Spleen (tissue), 11 donors: Measurements from ENCODE around the gene PIGU. TPM values are rescaled to one million over a fixed set of nuclear protein-coding genes. Genes with fewer than 3 reads are reported as not detected.

Experiments used
- DNase-seq: peaks from one replicate; pipeline ENCODE4 v3.0.0-alpha.2; 2020
- H3K27ac ChIP-seq, 8 donors: fragments of 200-600 bp; sonication (generic) in 7 of 8; 1 replicate in 4 of 8; 2 replicates in 4 of 8; pipeline versions ENCODE4 v1.5.0 to v1.8.0; 2016 to 2021; ENCODE audit warnings: inconsistent platforms in 4 of 8, mild to moderate bottlenecking in 4 of 8, moderate library complexity in 1 of 8
- H3K27me3 ChIP-seq, 7 donors: fragments of 200-600 bp; sonication (generic) in 6 of 7; replicated peaks in 1 of 7; 1 replicate in 4 of 7; 2 replicates in 3 of 7; pipeline versions ENCODE4 v1.5.0 to v1.8.0; 2016 to 2021; ENCODE audit warnings: inconsistent platforms in 3 of 7, mild to moderate bottlenecking in 1 of 7
- H3K36me3 ChIP-seq, 6 donors: fragments of 200-600 bp; sonication (generic) in 5 of 6; 1 replicate in 4 of 6; 2 replicates in 2 of 6; pipeline versions ENCODE4 v1.5.0 to v1.8.0; 2016 to 2021; ENCODE audit warnings: inconsistent platforms in 2 of 6
- H3K4me1 ChIP-seq, 6 donors: fragments of 200-600 bp; sonication (generic) in 5 of 6; 1 replicate in 3 of 6; 2 replicates in 3 of 6; pipeline versions ENCODE4 v1.5.0 to v1.8.0; 2016 to 2021; ENCODE audit warnings: inconsistent platforms in 3 of 6
- H3K4me3 ChIP-seq, 8 donors: fragments of 200-600 bp; sonication (generic) in 7 of 8; 1 replicate in 4 of 8; 2 replicates in 4 of 8; pipeline versions ENCODE4 v1.5.0 to v1.8.0; 2016 to 2021; ENCODE audit warnings: inconsistent platforms in 4 of 8, mild to moderate bottlenecking in 4 of 8, moderate library complexity in 2 of 8
- H3K9me3 ChIP-seq, 8 donors: fragments of 200-600 bp; sonication (generic) in 7 of 8; 1 replicate in 4 of 8; 2 replicates in 4 of 8; pipeline versions ENCODE4 v1.5.0 to v1.8.0; 2016 to 2021; ENCODE audit warnings: inconsistent platforms in 4 of 8
- POLR2A ChIP-seq, 3 donors: fragments of 450-650 bp; IDR thresholded peaks; one replicate each; pipeline ENCODE4 v1.5.1; 2017; ENCODE audit warnings: antibody characterized with exemption in 3 of 3, mild to moderate bottlenecking in 1 of 3
- POLR2AphosphoS5 ChIP-seq, 3 donors: sonication (generic); formaldehyde crosslinking; IDR thresholded peaks; one replicate each; pipeline ENCODE4 v1.5.1; 2017; ENCODE audit warnings: antibody characterized with exemption in 3 of 3
- WGBS, 5 donors: extraction: QIAGEN DNeasy Blood & Tissue Kit in 3 of 5; methylation state at CpG; one replicate each; pipeline versions ENCODE4 v1.1.5 to v1.1.7; 2013 to 2018; 5-methylcytosine and 5-hydroxymethylcytosine counted together
- intact Hi-C: fragments of 100-400 bp; cut with DNase I; formaldehyde crosslinking; loops from one replicate; pipeline ENCODE4 v1.15.0; 2023; ENCODE audit warnings: low total_unique reads
- polyA plus RNA-seq, 3 donors: library from polyadenylated mRNA; stranded (reverse); fragments of 200-250 nt; gene quantifications; one replicate each; pipeline ENCODE4 v1.2.1, GENCODE V29; 2013
- total RNA-seq, 7 donors: library from RNA; depleted of rRNA in 3 of 7; stranded (reverse); fragments of >200 nt in 3 of 7; fragmentation: NEBNext Ultra II Directional in 4 of 7; extraction: Animal tissue kit (Norgen Biotek cat#: 25700) in 4 of 7; gene quantifications; one replicate each; pipeline versions ENCODE4 v1.1.0 to v1.2.1, GENCODE V29; 2016 to 2021
- TF ChIP-seq, protein P1 (sequence below), 11 experiments: fragments of 200-600 bp in 7 of 11; fragments of 450-650 bp in 4 of 11; sonication (generic) in 4 of 11; IDR thresholded peaks in 8 of 11; conservative IDR thresholded peaks in 3 of 11; 1 replicate in 7 of 11; 2 replicates in 4 of 11; pipeline versions ENCODE4 v1.4.0 to v1.8.0; 2016 to 2021; ENCODE audit warnings: antibody characterized with exemption in 11 of 11, inconsistent platforms in 4 of 11, mild to moderate bottlenecking in 1 of 11
- donor health status: healthy with polysubstance abuse.
- donor health status: DM: no; HTN: no; CAD: no; lungs with moderate emphysema.
- donor health status: DM: no; HTN: no; CAD: no.
- donor health status: Bipolar disorder and iron deficiency.
- donor health status: healthy.
- donor health status: DM: no; HTN: no; CAD: no.
- donor health status: DM: yes; HTN: yes; CAD: no.

Gene PIGU
- total and polyA plus RNA-seq, 10 donors: 10.0 to 20.4 (median 14.5) TPM

DNA sequence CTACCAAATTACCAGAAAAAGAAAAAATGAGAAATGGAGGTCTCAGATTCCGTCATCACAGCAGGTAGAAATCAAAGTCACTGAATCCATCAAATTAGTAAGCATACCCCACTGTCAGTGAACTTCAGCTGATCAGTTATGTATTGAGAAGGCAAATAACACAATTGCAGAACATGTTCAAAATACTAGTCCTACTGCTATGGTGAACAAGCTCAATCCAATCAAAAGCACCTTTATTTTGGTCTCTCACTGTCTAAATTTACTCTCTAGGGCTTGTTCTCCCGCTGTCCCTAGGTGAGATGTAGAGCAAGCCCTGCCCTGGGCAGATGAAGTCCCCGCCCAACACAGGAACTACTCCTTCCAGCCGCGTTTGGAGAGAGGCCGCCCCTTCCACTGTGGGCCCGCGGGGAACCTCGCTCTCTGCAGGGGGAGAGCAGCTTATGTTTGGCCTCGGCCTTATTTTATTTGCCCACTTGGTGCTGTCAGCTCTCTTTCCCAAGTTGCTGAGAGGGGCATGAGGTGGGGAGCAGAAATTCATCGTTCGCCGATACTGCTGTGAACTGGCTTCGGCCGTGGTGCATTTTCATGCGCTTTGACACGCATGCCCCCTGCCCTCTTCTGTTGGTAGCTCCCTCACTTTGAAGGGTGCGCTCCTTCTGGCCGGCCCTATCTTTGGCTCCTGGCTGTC is 132.6 kb downstream of the PIGU start:
- peak overlapping the region in 3 of 8 donors; percentile 15 to 44 (median 15) for H3K4me3 ChIP-seq
- no peak for DNase-seq
- 15 to 33% (median 20%) methylated on average over 19 of the region's 19 CpGs for WGBS, 5 donors

DNA sequence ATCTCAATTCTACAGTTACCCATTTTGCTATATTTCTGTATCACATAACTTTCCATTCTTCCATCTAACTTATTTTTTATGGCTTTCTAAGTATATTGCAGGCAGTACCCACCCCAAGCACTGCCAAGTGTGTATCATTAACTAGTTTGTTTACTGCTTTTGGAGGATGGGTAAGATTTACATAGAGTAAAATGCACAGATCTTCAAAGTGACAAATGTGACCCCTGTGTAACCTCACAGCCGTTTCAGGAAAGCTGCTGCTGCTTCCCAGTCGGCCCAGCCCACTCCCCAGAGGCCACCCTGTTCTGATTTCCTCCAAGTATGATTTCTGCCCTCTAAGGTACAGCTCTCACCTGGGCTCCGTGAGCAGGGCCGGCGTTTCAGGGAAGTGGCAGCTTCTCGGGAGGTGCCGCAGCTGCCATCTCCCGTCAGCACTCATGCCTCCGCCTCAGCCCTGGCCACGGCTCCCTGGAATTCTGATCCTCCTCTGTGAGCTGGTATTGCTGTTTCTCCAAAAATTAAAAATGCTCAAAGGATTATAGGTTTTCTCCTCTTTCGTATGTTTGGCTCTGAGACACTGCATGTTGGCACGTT is 133.3 kb downstream of the PIGU start:
- Histone ChIP-seq H3K36me3 (peaks cover 0 to 41% (median 22%) of the 10 kb centered on the region in 6 donors), H3K27ac (no peak overlapping the region), H3K4me3 (no peak overlapping the region), H3K4me1 (peaks cover 6 to 45% (median 30%) of the 10 kb centered on the region in 6 donors), H3K27me3 (no peaks in the 10 kb centered on the region), H3K9me3 (no peaks in the 10 kb centered on the region)
- intact Hi-C loops: loop anchor here (5.0 kb wide), 1 partner anchor 164 kb away; no protein-coding TSS in a partner anchor
- WGBS, 5 donors: 82 to 95% (median 83%) methylated on average over 12 of the region's 12 CpGs
- TF ChIP-seq POLR2AphosphoS5 (IDR thresholded peaks at IDR 0.05) (peak in 1 of 3 donors; percentile 29), POLR2A (IDR thresholded peaks at IDR 0.05) (no peak)
- TF ChIP-seq, protein P1, sequence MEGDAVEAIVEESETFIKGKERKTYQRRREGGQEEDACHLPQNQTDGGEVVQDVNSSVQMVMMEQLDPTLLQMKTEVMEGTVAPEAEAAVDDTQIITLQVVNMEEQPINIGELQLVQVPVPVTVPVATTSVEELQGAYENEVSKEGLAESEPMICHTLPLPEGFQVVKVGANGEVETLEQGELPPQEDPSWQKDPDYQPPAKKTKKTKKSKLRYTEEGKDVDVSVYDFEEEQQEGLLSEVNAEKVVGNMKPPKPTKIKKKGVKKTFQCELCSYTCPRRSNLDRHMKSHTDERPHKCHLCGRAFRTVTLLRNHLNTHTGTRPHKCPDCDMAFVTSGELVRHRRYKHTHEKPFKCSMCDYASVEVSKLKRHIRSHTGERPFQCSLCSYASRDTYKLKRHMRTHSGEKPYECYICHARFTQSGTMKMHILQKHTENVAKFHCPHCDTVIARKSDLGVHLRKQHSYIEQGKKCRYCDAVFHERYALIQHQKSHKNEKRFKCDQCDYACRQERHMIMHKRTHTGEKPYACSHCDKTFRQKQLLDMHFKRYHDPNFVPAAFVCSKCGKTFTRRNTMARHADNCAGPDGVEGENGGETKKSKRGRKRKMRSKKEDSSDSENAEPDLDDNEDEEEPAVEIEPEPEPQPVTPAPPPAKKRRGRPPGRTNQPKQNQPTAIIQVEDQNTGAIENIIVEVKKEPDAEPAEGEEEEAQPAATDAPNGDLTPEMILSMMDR (IDR thresholded peaks at IDR 0.05 in 8 of 11, conservative IDR thresholded peaks at IDR 0.05 in 3 of 11): no peak
- no peak for DNase-seq

More for the DNA sequence above, 132.6 kb downstream of the PIGU start:
- Histone ChIP-seq H3K9me3 (no peaks in the 10 kb centered on the region), H3K4me1 (peaks cover 6 to 43% (median 30%) of the 10 kb centered on the region in 6 donors), H3K27ac (no peak overlapping the region), H3K36me3 (peaks cover 0 to 34% (median 20%) of the 10 kb centered on the region in 6 donors), H3K27me3 (no peaks in the 10 kb centered on the region)
- TF ChIP-seq POLR2AphosphoS5 (IDR thresholded peaks at IDR 0.05): peak in 1 of 3 donors; percentile 17
- TF ChIP-seq, protein P1 (IDR thresholded peaks at IDR 0.05 in 8 of 11, conservative IDR thresholded peaks at IDR 0.05 in 3 of 11): no peak
- intact Hi-C loops: loop anchor here (5.0 kb wide), 1 partner anchor 163 kb away; no protein-coding TSS in a partner anchor

DNA sequence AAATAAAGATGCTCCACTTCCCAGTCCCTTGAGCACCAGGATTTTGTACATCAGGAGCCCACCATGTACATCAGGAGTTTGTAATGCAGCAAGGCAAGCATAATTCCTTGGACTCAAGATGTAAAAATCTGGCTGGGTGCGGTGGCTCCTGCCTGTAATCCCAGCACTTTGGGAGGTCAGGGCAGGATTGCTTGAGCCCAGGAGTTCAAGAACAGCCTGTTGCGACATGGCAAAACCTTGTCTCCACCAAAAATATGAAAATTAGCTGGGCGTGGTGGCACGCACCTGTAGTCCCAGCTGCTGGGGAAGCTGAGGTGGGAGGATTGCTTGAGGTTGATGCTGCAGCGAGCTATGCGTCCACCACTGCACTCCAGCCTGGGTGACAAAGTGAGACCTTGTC is 134.5 kb downstream of the PIGU start:
- intact Hi-C loops: loop anchor here (5.0 kb wide), 1 partner anchor 165 kb away; no protein-coding TSS in a partner anchor

More for the DNA sequence above, 134.5 kb downstream of the PIGU start:
- Histone ChIP-seq H3K27ac (peak overlapping the region in 6 of 8 donors; percentile 62 to 80 (median 74)), H3K4me3 (no peak overlapping the region), H3K36me3 (peaks cover 0 to 51% (median 25%) of the 10 kb centered on the region in 6 donors), H3K9me3 (no peaks in the 10 kb centered on the region), H3K4me1 (peaks cover 6 to 51% (median 30%) of the 10 kb centered on the region in 6 donors), H3K27me3 (no peaks in the 10 kb centered on the region)
- 86 to 93% (median 91%) methylated on average over 6 of the region's 6 CpGs for WGBS, 5 donors
- no peak for DNase-seq
- TF ChIP-seq POLR2A (IDR thresholded peaks at IDR 0.05): no peak
- TF ChIP-seq, protein P1 (IDR thresholded peaks at IDR 0.05 in 8 of 11, conservative IDR thresholded peaks at IDR 0.05 in 3 of 11): no peak
- no peak for TF ChIP-seq POLR2AphosphoS5 (IDR thresholded peaks at IDR 0.05)
